Heart left ventricle (tissue), 16 donors: ENCODE measurements around the gene WNT6. TPM values are rescaled to one million over a fixed set of nuclear protein-coding genes. Genes with fewer than 3 reads are reported as not detected.

Source experiments
- ATAC-seq, 4 donors: fragments of 200-7000 bp; cut with Tn5 transposase; one replicate each; pipeline ENCODE4 v1.9.1; 2020 to 2022; ENCODE audit warnings: moderate library complexity in 4 of 4, mild to moderate bottlenecking in 3 of 4, moderate number of reproducible peaks in 1 of 4
- DNase-seq, 5 donors: peaks; one replicate each; pipeline ENCODE4 v3.0.0-alpha.2; 2020
- H3K27ac ChIP-seq, 12 donors: fragments of 200-600 bp; sonication (generic) in 4 of 12; one replicate each; pipeline versions ENCODE4 v1.5.0 to v1.8.0; 2016 to 2022; ENCODE audit warnings: mild to moderate bottlenecking in 2 of 12
- H3K27me3 ChIP-seq, 9 donors: fragments of 200-600 bp; sonication (generic) in 2 of 9; one replicate each; pipeline versions ENCODE4 v1.5.1 to v1.8.0; 2016 to 2022; ENCODE audit warnings: mild to moderate bottlenecking in 3 of 9
- H3K36me3 ChIP-seq, 9 donors: fragments of 200-600 bp; sonication (generic) in 2 of 9; one replicate each; pipeline versions ENCODE4 v1.5.0 to v1.8.0; 2018 to 2022; ENCODE audit warnings: mild to moderate bottlenecking in 2 of 9
- H3K4me1 ChIP-seq, 12 donors: fragments of 200-600 bp; sonication (generic) in 4 of 12; one replicate each; pipeline versions ENCODE4 v1.5.0 to v1.8.0; 2016 to 2022; ENCODE audit warnings: mild to moderate bottlenecking in 3 of 12
- H3K4me3 ChIP-seq, 12 donors: fragments of 200-600 bp; sonication (generic) in 4 of 12; one replicate each; pipeline versions ENCODE4 v1.5.0 to v1.8.0; 2017 to 2022; ENCODE audit warnings: mild to moderate bottlenecking in 9 of 12, moderate library complexity in 4 of 12
- H3K9me3 ChIP-seq, 12 donors: fragments of 200-600 bp; sonication (generic) in 4 of 12; one replicate each; pipeline versions ENCODE4 v1.5.0 to v1.8.0; 2016 to 2022; ENCODE audit warnings: mild to moderate bottlenecking in 1 of 12
- POLR2A ChIP-seq, 2 donors: fragments of 450-650 bp; IDR thresholded peaks; one replicate each; pipeline ENCODE4 v1.6.1; 2017; ENCODE audit warnings: antibody characterized with exemption in 2 of 2, mild to moderate bottlenecking in 2 of 2, moderate library complexity in 2 of 2
- WGBS, 4 donors: extraction: QIAGEN DNeasy Blood & Tissue Kit in 2 of 4; methylation state at CpG; one replicate each; pipeline versions ENCODE4 v1.1.5 to v1.1.7; 2013 to 2018; 5-methylcytosine and 5-hydroxymethylcytosine counted together
- intact Hi-C, 10 donors: fragments of 100-400 bp; cut with DNase I; formaldehyde crosslinking; loops; one replicate each; pipeline versions ENCODE4 v1.11.1 to v1.14.2; 2022
- polyA plus RNA-seq, 2 donors: library from polyadenylated mRNA; stranded (reverse); fragments of 200-250 nt; gene quantifications; one replicate each; pipeline ENCODE4 v1.2.3, GENCODE V29; 2013
- total RNA-seq, 9 donors: library from RNA; depleted of rRNA in 2 of 9; stranded (reverse); fragments of >200 nt in 2 of 9; fragmentation: NEBNext Ultra II Directional in 3 of 9; extraction: Animal tissue kit (Norgen Biotek cat#: 25700) in 3 of 9; gene quantifications; one replicate each; pipeline versions ENCODE4 v1.1.0 to v1.2.4, GENCODE V29; 2016 to 2023
- TF ChIP-seq, protein P1 (sequence below), 12 donors: fragments of 200-600 bp; sonication (generic) in 4 of 12; IDR thresholded peaks; one replicate each; pipeline versions ENCODE4 v1.5.0 to v1.8.0; 2018 to 2022; ENCODE audit warnings: antibody characterized with exemption in 12 of 12, mild to moderate bottlenecking in 5 of 12
- donor health status: ischemic (EF 13 %, LVEDD 7.1; RV severe dilation, severe dysfunction).
- donor health status: healthy with polysubstance abuse.
- donor health status: DM: no; HTN: yes; CAD: no.
- donor health status: DM: no; HTN: no; CAD: no.
- donor health status: ischemic (EF 25% LVEDD 6.9; RV normal size, moderate dysfunction).
- donor health status: ischemic (EF 25% LVEDD 5.7; RV mildly dilated, moderate dysfunction).
- donor health status: healthy.
- donor health status: DM: yes; HTN: yes; CAD: no.
- donor health status: ischemic (EF 35%, LVEDD 5.7; RV mildly dilated, moderate dysfunction).
- donor health status: nonischemic (EF 11% LVEDD 7.7; RV severe dilation, severe dysfunction).
- donor health status: DM: yes; HTN: yes; CAD: no.
- donor health status: PGD.
- donor health status: ischemic (EF 29% LVEDD 5.4; RV normal size, mild dysfunction).
- donor health status: nonischemic (EF 23%, LVEDD 6.1; RV moderate dilation, normal function).

WNT6 gene
- total and polyA plus RNA-seq, 11 donors: 0.34 to 13.1 (median 1.00) TPM

DNA sequence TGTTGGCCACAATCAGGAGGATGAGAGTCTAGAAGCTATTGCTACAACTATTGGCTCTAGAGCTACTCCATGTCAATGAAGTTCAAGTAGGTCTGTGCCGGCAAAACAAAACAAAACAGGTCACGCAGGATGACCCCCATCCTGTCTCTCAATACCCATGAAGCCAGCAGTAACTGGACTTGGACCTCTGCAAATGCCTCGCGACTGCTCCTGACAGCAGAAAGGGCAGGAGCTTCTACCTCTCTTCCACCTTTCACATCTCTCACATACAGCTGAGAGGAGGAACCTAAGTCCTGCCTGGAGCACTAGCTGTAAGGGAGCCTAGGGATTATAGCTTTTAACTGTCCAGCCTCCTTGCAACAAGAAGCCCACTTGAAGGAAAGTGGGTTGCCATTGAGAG lies 44.0 kb upstream of the WNT6 start:
- H3K9me3 ChIP-seq: no peaks in the 10 kb centered on the region
- H3K36me3 ChIP-seq: peaks cover 0 to 76% (median 38%) of the 10 kb centered on the region in 9 donors
- no peaks in the 10 kb centered on the region for H3K27me3 ChIP-seq
- H3K27ac ChIP-seq: no peak overlapping the region
- ATAC-seq (no peak), DNase-seq (no peak)
- no peaks in the 10 kb centered on the region for H3K4me1 ChIP-seq
- H3K4me3 ChIP-seq: no peak overlapping the region
- WGBS, 4 donors: 89 to 95% (median 93%) methylated on average over 4 of the region's 4 CpGs
- no peak for TF ChIP-seq POLR2A (IDR thresholded peaks at IDR 0.05)
- TF ChIP-seq, protein P1, sequence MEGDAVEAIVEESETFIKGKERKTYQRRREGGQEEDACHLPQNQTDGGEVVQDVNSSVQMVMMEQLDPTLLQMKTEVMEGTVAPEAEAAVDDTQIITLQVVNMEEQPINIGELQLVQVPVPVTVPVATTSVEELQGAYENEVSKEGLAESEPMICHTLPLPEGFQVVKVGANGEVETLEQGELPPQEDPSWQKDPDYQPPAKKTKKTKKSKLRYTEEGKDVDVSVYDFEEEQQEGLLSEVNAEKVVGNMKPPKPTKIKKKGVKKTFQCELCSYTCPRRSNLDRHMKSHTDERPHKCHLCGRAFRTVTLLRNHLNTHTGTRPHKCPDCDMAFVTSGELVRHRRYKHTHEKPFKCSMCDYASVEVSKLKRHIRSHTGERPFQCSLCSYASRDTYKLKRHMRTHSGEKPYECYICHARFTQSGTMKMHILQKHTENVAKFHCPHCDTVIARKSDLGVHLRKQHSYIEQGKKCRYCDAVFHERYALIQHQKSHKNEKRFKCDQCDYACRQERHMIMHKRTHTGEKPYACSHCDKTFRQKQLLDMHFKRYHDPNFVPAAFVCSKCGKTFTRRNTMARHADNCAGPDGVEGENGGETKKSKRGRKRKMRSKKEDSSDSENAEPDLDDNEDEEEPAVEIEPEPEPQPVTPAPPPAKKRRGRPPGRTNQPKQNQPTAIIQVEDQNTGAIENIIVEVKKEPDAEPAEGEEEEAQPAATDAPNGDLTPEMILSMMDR (IDR thresholded peaks at IDR 0.05): no peak
- intact Hi-C loops: no loop called here

GRCh38 chr2:218816561-218817011 lies 43.0 kb upstream of the WNT6 start:
- Histone ChIP-seq H3K9me3 (no peaks in the 10 kb centered on the region), H3K27me3 (no peaks in the 10 kb centered on the region), H3K36me3 (peaks cover 0 to 76% (median 38%) of the 10 kb centered on the region in 9 donors), H3K4me1 (no peaks in the 10 kb centered on the region), H3K4me3 (no peak overlapping the region), H3K27ac (no peak overlapping the region)
- ATAC-seq (no peak), DNase-seq (no peak)
- intact Hi-C loops: no loop called here
- WGBS, 4 donors: 63 to 80% (median 70%) methylated on average over 2 of the region's 2 CpGs
- TF ChIP-seq, protein P1 (IDR thresholded peaks at IDR 0.05): no peak
- TF ChIP-seq POLR2A (IDR thresholded peaks at IDR 0.05): no peak

- H3K27me3 ChIP-seq: no peaks in the 10 kb centered on the region
- H3K36me3 ChIP-seq: peaks cover 0 to 52% (median 22%) of the 10 kb centered on the region in 9 donors
- no peak overlapping the region for H3K27ac ChIP-seq
- H3K9me3 ChIP-seq: no peaks in the 10 kb centered on the region
- TF ChIP-seq POLR2A (IDR thresholded peaks at IDR 0.05): no peak
- TF ChIP-seq, protein P1 (IDR thresholded peaks at IDR 0.05): no peak
- H3K4me3 ChIP-seq: no peak overlapping the region
- 92 to 96% (median 94%) methylated on average over 7 of the region's 7 CpGs for WGBS, 4 donors
- no peak for ATAC-seq
- intact Hi-C loops: no loop called here
- no peaks in the 10 kb centered on the region for H3K4me1 ChIP-seq
- DNase-seq: no peak
These were observed 40.5 kb upstream of the WNT6 start for GRCh38 chr2:218819093-218819492.

DNA sequence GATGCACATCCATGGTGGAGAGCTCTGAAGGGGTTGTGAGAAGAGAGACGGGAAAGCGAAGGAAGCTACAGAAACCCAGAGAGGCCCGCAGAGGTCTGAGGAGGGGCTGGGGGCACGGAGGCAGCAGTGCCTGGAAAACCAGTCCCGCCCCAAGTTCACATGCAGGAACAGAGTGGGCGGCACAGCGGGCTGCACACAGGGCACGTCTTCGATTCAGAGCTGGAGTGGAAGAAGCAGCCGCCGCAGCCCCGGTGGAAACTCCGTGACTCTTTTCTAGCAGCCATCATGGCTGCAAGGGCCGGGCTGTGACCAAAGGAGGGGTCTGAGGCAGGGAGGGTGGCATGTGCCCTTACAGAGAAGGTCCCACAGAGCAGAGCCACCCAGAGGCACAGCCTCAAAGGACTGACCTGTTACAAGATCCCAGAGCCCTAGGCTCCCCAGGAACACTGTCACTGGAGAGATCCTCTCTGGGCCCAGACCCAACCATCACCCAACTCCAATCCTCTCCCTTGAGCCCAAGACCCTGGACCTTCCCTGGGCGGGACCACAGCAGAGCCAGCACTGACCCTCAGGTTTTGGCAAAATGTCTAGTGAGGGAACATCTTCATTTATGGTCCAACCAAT lies 38.7 kb upstream of the WNT6 start:
- Histone ChIP-seq H3K4me3 (no peak overlapping the region), H3K4me1 (no peaks in the 10 kb centered on the region), H3K9me3 (no peaks in the 10 kb centered on the region), H3K27ac (no peak overlapping the region), H3K27me3 (no peaks in the 10 kb centered on the region), H3K36me3 (peaks cover 0 to 34% (median 9%) of the 10 kb centered on the region in 9 donors)
- intact Hi-C loops: loop anchor here in 1 of 10 donors (10.0 kb wide), 1 partner anchor 46 kb away; no protein-coding TSS in a partner anchor
- TF ChIP-seq, protein P1 (IDR thresholded peaks at IDR 0.05): no peak
- no peak for TF ChIP-seq POLR2A (IDR thresholded peaks at IDR 0.05)
- ATAC-seq (no peak), DNase-seq (no peak)
- 92 to 98% (median 96%) methylated on average over 13 to 15 of the region's 15 CpGs for WGBS, 4 donors
